ENCODE data around the gene PLSCR3.

The PLSCR3 gene

GRCh38 chr17:7388856-7389255 lies 5.5 kb downstream of the PLSCR3 start:
- Histone ChIP-seq H3K27ac (ENCODE audit: low read length) (no peak overlapping the region), H3K4me3 (ENCODE audit: low read depth in 1 of 2, low read length in 2 of 2) (no peak overlapping the region), H3K27me3 (ENCODE audit: low read depth, low read length) (no peaks in the 10 kb centered on the region), H3K36me3 (ENCODE audit: control insufficient read depth in 1 of 2, insufficient read depth in 2 of 2, low read length in 2 of 2) (peaks cover 0 to 22% of the 10 kb centered on the region in 2 donors), H3K9me3 (ENCODE audit: control insufficient read depth in 1 of 2, low read length in 2 of 2) (no peaks in the 10 kb centered on the region), H3K4me1 (ENCODE audit: control insufficient read depth in 1 of 2, insufficient read depth in 2 of 2, low read length in 2 of 2) (peaks cover 0 to 12% of the 10 kb centered on the region in 2 donors)

DNA sequence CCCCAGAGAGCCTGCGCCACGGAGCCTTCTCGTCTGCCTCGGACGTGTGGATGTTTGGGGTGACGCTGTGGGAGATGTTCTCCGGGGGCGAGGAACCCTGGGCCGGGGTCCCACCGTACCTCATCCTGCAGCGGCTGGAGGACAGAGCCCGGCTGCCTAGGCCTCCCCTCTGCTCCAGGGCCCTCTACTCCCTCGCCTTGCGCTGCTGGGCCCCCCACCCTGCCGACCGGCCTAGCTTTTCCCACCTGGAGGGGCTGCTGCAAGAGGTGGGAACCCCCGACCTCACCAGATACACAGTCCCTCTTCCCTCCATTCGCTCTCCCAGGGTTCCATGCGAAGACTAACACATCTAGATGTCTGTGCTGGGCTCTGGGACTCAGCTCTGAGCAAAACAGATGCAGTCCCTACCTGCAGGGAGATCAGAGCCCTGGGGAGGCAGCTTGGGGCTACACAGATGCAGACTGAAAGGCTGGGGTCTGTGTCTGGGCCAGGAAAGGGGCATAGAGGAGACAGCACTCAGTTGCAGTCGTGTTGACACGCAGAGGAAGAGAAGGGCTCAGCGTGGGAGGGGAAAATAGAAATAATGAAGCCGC lies 9.7 kb downstream of the PLSCR3 start:
- Histone ChIP-seq H3K36me3 (ENCODE audit: control insufficient read depth in 1 of 2, insufficient read depth in 2 of 2, low read length in 2 of 2) (peaks cover 0 to 11% of the 10 kb centered on the region in 2 donors), H3K4me1 (ENCODE audit: control insufficient read depth in 1 of 2, insufficient read depth in 2 of 2, low read length in 2 of 2) (peaks cover 8 to 30% of the 10 kb centered on the region in 2 donors), H3K27me3 (ENCODE audit: low read depth, low read length) (no peaks in the 10 kb centered on the region), H3K4me3 (ENCODE audit: low read depth in 1 of 2, low read length in 2 of 2) (peak overlapping the region; percentile 37 to 66), H3K27ac (ENCODE audit: low read length) (no peak overlapping the region), H3K9me3 (ENCODE audit: control insufficient read depth in 1 of 2, low read length in 2 of 2) (no peaks in the 10 kb centered on the region)

GRCh38 chr17:7383742-7384488 lies 10.4 kb downstream of the PLSCR3 start:
- Histone ChIP-seq H3K4me1 (ENCODE audit: control insufficient read depth in 1 of 2, insufficient read depth in 2 of 2, low read length in 2 of 2) (peaks cover 8 to 30% of the 10 kb centered on the region in 2 donors), H3K9me3 (ENCODE audit: control insufficient read depth in 1 of 2, low read length in 2 of 2) (no peaks in the 10 kb centered on the region), H3K27ac (ENCODE audit: low read length) (no peak overlapping the region), H3K27me3 (ENCODE audit: low read depth, low read length) (no peaks in the 10 kb centered on the region), H3K36me3 (ENCODE audit: control insufficient read depth in 1 of 2, insufficient read depth in 2 of 2, low read length in 2 of 2) (peaks cover 0 to 4% of the 10 kb centered on the region in 2 donors), H3K4me3 (ENCODE audit: low read depth in 1 of 2, low read length in 2 of 2) (peak overlapping the region; percentile 37 to 66)

DNA sequence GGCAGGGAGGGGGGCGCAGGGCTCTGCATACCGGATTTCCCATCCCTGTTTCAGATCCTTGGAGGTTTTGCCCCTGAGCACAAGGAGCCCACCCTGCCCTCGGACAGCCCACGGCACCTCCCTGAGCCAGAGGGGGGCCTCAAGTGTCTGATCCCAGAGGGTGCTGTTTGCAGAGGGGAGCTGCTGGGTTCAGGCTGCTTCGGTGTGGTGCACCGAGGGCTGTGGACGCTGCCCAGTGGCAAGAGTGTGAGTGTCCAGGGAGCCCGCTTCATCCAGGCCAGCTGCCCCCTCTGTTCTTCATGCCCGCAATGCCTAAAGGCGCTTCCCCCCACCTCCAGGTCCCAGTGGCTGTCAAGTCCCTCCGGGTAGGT lies 11.0 kb downstream of the PLSCR3 start:
- no peak overlapping the region for H3K27ac ChIP-seq (ENCODE audit: low read length)
- no peaks in the 10 kb centered on the region for H3K36me3 ChIP-seq (ENCODE audit: control insufficient read depth in 1 of 2, insufficient read depth in 2 of 2, low read length in 2 of 2)
- no peaks in the 10 kb centered on the region for H3K9me3 ChIP-seq (ENCODE audit: control insufficient read depth in 1 of 2, low read length in 2 of 2)
- peaks cover 8 to 30% of the 10 kb centered on the region in 2 donors for H3K4me1 ChIP-seq (ENCODE audit: control insufficient read depth in 1 of 2, insufficient read depth in 2 of 2, low read length in 2 of 2)
- no peaks in the 10 kb centered on the region for H3K27me3 ChIP-seq (ENCODE audit: low read depth, low read length)
- H3K4me3 ChIP-seq (ENCODE audit: low read depth in 1 of 2, low read length in 2 of 2) = peak overlapping the region in 1 of 2 donors; percentile 66

DNA sequence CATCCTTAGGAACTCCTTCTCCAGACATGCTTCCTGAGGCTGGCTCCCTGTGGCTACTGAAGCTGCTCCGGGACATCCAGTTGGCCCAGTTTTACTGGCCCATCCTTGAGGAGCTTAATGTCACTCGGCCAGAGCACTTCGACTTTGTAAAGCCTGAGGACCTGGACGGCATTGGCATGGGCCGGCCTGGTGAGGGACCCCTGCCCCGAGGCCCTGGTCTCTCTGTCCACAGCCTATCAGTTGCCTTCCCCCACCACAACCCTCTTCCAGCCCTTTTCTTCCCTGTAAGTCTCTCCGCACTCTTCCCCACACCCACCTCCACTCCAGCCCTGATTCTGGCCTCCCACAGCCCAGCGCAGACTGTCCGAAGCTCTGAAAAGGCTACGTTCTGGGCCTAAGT lies 11.4 kb downstream of the PLSCR3 start:
- Histone ChIP-seq H3K27me3 (ENCODE audit: low read depth, low read length) (no peaks in the 10 kb centered on the region), H3K27ac (ENCODE audit: low read length) (no peak overlapping the region), H3K36me3 (ENCODE audit: control insufficient read depth in 1 of 2, insufficient read depth in 2 of 2, low read length in 2 of 2) (no peaks in the 10 kb centered on the region), H3K4me3 (ENCODE audit: low read depth in 1 of 2, low read length in 2 of 2) (no peak overlapping the region), H3K9me3 (ENCODE audit: control insufficient read depth in 1 of 2, low read length in 2 of 2) (no peaks in the 10 kb centered on the region), H3K4me1 (ENCODE audit: control insufficient read depth in 1 of 2, insufficient read depth in 2 of 2, low read length in 2 of 2) (peaks cover 8 to 30% of the 10 kb centered on the region in 2 donors)

GRCh38 chr17:7380855-7381683 lies 13.3 kb downstream of the PLSCR3 start, which contains the start of gene TNK1:
Gene TNK1, plus strand, starts transcription at chr17:7381089. Its CDS starts 1,838 bp downstream, at chr17:7382927.
- H3K27ac ChIP-seq (ENCODE audit: low read length) = peak within 1 kb of the TSS; percentile 16
- H3K4me1 ChIP-seq (ENCODE audit: control insufficient read depth in 1 of 2, insufficient read depth in 2 of 2, low read length in 2 of 2) = peaks cover 8 to 30% of the 10 kb centered on the region in 2 donors
- H3K27me3 ChIP-seq (ENCODE audit: low read depth, low read length) = no peaks in the 10 kb centered on the region
- no peaks in the 10 kb centered on the region for H3K36me3 ChIP-seq (ENCODE audit: control insufficient read depth in 1 of 2, insufficient read depth in 2 of 2, low read length in 2 of 2)
- peak within 1 kb of the TSS; percentile 47 to 52 for H3K4me3 ChIP-seq (ENCODE audit: low read depth in 1 of 2, low read length in 2 of 2)
- H3K9me3 ChIP-seq (ENCODE audit: control insufficient read depth in 1 of 2, low read length in 2 of 2) = no peaks in the 10 kb centered on the region

- peaks cover 8 to 30% of the 10 kb centered on the region in 2 donors for H3K4me1 ChIP-seq (ENCODE audit: control insufficient read depth in 1 of 2, insufficient read depth in 2 of 2, low read length in 2 of 2)
- H3K27me3 ChIP-seq (ENCODE audit: low read depth, low read length) = no peaks in the 10 kb centered on the region
- no peaks in the 10 kb centered on the region for H3K36me3 ChIP-seq (ENCODE audit: control insufficient read depth in 1 of 2, insufficient read depth in 2 of 2, low read length in 2 of 2)
- H3K4me3 ChIP-seq (ENCODE audit: low read depth in 1 of 2, low read length in 2 of 2) = peak overlapping the region; percentile 47 to 52
- H3K9me3 ChIP-seq (ENCODE audit: control insufficient read depth in 1 of 2, low read length in 2 of 2) = no peaks in the 10 kb centered on the region
- H3K27ac ChIP-seq (ENCODE audit: low read length) = no peak overlapping the region
These were observed 14.0 kb downstream of the PLSCR3 start for GRCh38 chr17:7380321-7380720.

DNA sequence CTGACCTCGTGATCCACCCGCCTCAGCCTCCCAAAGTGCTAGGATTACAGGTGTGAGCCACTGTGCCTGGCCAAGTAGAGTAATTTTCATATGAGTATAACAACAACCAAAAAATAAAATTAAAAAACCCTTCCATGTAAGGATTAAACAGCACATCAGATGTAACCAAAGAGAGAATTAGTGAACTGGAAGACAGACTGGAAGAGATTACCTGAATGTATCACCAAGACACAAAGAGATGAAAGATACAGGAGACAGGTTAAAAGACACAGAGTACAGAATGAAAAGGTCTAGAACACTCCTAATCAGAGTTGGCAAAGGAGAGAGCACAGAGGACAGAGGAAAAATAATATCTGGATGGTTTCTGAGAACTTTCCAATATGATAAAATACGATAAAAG lies 15.2 kb downstream of the PLSCR3 start:
- Histone ChIP-seq H3K9me3 (ENCODE audit: control insufficient read depth in 1 of 2, low read length in 2 of 2) (no peaks in the 10 kb centered on the region), H3K27ac (ENCODE audit: low read length) (no peak overlapping the region), H3K4me3 (ENCODE audit: low read depth in 1 of 2, low read length in 2 of 2) (no peak overlapping the region), H3K36me3 (ENCODE audit: control insufficient read depth in 1 of 2, insufficient read depth in 2 of 2, low read length in 2 of 2) (no peaks in the 10 kb centered on the region), H3K4me1 (ENCODE audit: control insufficient read depth in 1 of 2, insufficient read depth in 2 of 2, low read length in 2 of 2) (peaks cover 8 to 26% of the 10 kb centered on the region in 2 donors), H3K27me3 (ENCODE audit: low read depth, low read length) (no peaks in the 10 kb centered on the region)

GRCh38 chr17:7374353-7374752 lies 20.0 kb downstream of the PLSCR3 start:
- no peak overlapping the region for H3K27ac ChIP-seq (ENCODE audit: low read length)
- H3K9me3 ChIP-seq (ENCODE audit: control insufficient read depth in 1 of 2, low read length in 2 of 2) = no peaks in the 10 kb centered on the region
- no peaks in the 10 kb centered on the region for H3K27me3 ChIP-seq (ENCODE audit: low read depth, low read length)
- H3K36me3 ChIP-seq (ENCODE audit: control insufficient read depth in 1 of 2, insufficient read depth in 2 of 2, low read length in 2 of 2) = no peaks in the 10 kb centered on the region
- H3K4me3 ChIP-seq (ENCODE audit: low read depth in 1 of 2, low read length in 2 of 2) = no peak overlapping the region
- no peaks in the 10 kb centered on the region for H3K4me1 ChIP-seq (ENCODE audit: control insufficient read depth in 1 of 2, insufficient read depth in 2 of 2, low read length in 2 of 2)

DNA sequence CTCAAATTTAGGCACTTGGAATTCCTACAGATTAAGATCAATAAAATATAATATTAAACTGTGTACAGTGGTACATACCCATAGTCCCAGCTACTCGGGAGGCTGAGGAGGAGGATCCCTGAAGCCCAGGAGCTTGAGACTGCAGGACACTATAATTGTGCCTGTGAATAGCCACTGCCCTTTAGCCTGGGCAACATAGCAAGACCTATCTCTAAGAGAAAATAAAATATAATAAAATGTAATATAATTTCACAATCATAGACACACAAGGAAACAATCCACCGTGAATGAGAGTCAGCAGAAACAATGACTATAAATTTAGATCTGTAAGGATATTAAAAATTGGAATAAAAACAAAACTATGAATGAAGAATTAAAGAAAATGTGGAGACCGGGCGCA lies 23.5 kb downstream of the PLSCR3 start:
- no peaks in the 10 kb centered on the region for H3K9me3 ChIP-seq (ENCODE audit: control insufficient read depth in 1 of 2, low read length in 2 of 2)
- no peaks in the 10 kb centered on the region for H3K27me3 ChIP-seq (ENCODE audit: low read depth, low read length)
- H3K4me3 ChIP-seq (ENCODE audit: low read depth in 1 of 2, low read length in 2 of 2) = no peak overlapping the region
- no peak overlapping the region for H3K27ac ChIP-seq (ENCODE audit: low read length)
- no peaks in the 10 kb centered on the region for H3K36me3 ChIP-seq (ENCODE audit: control insufficient read depth in 1 of 2, insufficient read depth in 2 of 2, low read length in 2 of 2)
- no peaks in the 10 kb centered on the region for H3K4me1 ChIP-seq (ENCODE audit: control insufficient read depth in 1 of 2, insufficient read depth in 2 of 2, low read length in 2 of 2)

DNA sequence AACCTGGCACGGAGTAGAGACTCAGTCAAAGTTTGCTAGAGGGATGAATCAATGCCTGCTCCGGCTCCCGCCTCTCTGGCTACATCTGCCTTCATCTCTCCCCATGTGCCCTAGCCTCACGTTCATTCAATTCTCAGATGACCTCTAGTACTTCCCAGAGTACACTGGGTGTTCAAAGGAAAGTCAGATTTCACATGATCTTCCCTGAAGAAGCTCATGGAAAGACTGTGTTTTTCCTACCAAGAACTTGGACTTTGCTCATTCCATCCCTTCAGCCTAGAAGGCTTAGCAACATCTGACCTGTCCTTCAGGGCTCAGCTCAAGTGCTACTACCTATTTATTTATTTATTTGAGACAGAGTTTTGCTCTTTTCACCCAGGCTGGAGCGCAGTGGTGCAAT lies 24.5 kb downstream of the PLSCR3 start:
- no peak overlapping the region for H3K27ac ChIP-seq (ENCODE audit: low read length)
- H3K4me3 ChIP-seq (ENCODE audit: low read depth in 1 of 2, low read length in 2 of 2) = no peak overlapping the region
- no peaks in the 10 kb centered on the region for H3K4me1 ChIP-seq (ENCODE audit: control insufficient read depth in 1 of 2, insufficient read depth in 2 of 2, low read length in 2 of 2)
- no peaks in the 10 kb centered on the region for H3K36me3 ChIP-seq (ENCODE audit: control insufficient read depth in 1 of 2, insufficient read depth in 2 of 2, low read length in 2 of 2)
- H3K27me3 ChIP-seq (ENCODE audit: low read depth, low read length) = no peaks in the 10 kb centered on the region
- no peaks in the 10 kb centered on the region for H3K9me3 ChIP-seq (ENCODE audit: control insufficient read depth in 1 of 2, low read length in 2 of 2)
